Stimulated activated CD4-positive, alpha-beta T cell treated with anti-CD3 and anti-CD28 coated beads, Interleukin-4, amount 100 ng/mL, for 24 hours (primary cell): ENCODE data around the gene SMIM3.
"Not testable (repeated sequence)": the region's sequence is repeated elsewhere in the genome, so short reads cannot be mapped to it uniquely, and the experiment has no call there.

ENCODE experiments used
- DNase-seq: peaks from one replicate; pipeline ENCODE4 v3.0.0-alpha.2; 2020

The SMIM3 gene

DNA sequence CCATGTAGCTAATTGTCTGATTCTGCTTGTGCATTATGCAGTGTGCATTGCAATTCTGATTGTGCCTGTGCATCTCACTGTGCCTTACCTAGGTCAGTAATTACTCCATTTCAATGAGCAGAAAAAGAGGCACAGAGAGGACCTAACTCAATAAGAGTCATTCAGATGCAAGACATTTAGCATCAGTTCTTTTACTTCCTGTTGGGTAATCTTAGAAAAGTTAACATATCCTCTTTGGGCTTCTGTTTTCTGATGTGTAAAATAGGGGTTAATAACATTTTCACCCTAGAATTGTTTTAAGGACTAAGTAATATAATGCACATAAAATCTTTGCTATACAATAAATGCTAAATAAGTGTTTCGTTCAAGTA, 12.8 kb upstream of the SMIM3 start:
- no peak for DNase-seq

GRCh38 chr5:150766251-150766650, 12.3 kb upstream of the SMIM3 start:
- DNase-seq, result no peak

DNA sequence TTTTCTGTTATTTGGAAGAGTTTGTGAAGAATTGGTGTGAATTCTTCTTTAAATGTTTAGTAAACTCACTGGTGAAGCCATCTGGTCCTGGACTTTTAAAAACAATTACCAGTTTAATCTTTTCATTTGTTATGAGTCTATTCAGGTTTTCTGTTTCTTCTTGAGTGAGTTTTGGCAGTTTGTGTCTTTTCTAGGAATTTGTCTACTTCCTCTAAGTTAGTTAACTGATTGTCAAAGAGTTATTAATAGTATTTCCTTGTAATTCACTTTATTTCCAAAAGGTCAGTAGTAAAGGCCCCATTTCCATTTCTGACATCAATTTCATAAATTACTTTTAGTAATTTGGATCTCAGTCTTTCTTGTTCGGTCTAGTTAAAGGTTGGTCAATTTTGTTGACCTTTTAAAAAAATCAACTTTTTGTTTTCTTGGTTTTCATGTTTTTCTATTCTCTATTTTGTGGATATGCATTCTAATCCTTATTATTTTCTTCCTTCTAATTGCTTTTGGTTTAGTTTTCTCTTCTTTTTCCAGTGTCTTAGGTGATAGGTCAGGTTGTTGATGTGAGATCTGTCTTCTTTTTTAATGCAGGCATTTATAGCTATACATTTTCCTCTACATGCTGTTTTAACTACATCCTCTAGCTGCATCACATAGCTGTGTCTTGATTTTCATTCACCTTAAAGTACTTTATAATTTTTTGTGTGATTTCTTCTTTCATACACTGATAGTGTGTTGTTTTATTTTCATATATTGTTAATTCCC, 7.3 kb upstream of the SMIM3 start:
- DNase-seq, result no peak

- DNase-seq, result no peak
These were observed 4.4 kb upstream of the SMIM3 start for GRCh38 chr5:150774145-150774544.

DNA sequence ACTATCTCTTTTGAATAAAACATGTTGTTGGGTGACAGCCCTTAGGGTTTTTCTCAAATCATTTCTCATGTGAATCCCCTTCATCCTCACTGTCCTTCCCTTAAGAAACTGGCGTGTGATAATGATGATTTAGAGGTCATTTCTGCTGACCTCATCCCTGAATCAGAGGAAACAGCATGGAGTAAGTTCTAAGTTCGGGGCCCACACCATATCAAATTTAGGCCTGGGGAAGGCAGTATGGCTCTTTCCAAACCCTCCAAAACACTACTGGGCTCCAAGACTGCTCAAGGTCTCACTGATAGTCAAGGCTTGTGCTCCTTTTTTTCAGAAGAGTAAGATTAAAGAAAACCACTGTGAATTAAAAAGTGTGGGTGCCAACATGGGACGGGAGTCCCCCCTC, 872 bp upstream of the SMIM3 start:
- no peak for DNase-seq

DNA sequence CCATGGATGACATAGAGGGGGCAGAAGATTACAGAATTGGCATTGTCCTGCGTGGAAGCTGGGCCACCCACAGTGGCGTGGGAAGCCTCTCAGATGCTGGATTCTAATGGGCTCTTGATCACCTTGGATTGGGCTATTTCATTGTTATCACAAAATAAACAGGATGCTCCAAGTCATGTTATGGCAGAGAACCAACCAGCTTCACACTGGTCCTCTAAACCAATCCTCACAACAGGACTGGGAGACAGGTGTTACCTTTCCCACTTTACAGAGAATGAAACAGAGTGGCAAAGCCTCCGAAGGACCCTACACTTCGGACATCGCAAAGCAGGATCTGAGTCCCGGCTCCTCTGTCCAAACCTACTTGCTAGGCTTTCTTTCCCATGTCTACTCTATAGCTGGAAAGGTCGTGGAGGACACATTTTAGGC, 455 bp upstream of the SMIM3 start:
- no peak for DNase-seq

GRCh38 chr5:150779397-150780186, 1.0 kb downstream of the SMIM3 start:
- DNase-seq, result no peak

GRCh38 chr5:150780187-150780692, 1.7 kb downstream of the SMIM3 start:
- DNase-seq, result no peak

- no peak for DNase-seq
These were observed 2.3 kb downstream of the SMIM3 start for GRCh38 chr5:150780816-150781221.

- no peak for DNase-seq
These were observed 3.4 kb downstream of the SMIM3 start for GRCh38 chr5:150781706-150782614.

- DNase-seq, result no peak
These were observed 4.3 kb downstream of the SMIM3 start for GRCh38 chr5:150782850-150783249.

GRCh38 chr5:150783422-150783928, 4.9 kb downstream of the SMIM3 start:
- peak; percentile 72 for DNase-seq

DNA sequence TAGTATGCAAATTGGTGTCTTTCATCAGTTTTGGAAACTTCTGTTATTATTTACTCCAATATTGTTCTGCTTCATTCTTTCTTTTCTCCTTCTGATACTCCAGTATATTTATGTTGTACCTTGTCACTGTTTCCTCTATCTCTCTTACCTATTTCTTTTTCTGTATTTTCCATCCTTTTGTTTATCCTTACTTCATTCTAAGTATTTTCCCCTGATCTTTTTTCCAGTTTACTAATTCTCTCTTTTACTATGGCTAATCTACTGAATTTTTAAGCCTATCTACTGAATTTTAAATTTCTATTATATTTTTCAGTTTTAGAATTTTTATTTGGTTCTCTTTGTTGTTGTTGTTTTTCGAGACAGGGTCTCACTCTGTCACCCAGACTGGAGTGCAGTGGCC, 7.4 kb downstream of the SMIM3 start:
- DNase-seq, result no peak

DNA sequence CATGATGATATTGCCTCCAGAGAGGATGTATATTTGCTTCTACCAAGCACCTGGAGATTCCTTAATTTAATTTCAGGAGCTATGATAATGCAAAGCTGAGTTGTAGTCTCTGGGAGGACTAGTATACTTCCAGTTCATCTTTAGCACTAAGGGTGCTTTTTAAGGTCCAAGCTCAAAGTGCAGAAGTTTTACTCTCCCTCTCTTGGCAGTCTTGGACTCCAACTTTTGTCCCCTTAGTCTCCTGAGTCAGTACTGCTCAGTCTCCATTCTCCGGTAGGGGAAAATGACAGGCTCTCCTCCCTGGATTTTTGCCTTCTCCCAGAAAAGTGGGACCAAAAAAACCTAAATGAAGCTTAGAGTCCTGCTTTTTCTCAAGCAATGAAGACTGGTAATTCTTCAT, 8.3 kb downstream of the SMIM3 start:
- DNase-seq, result no peak

- DNase-seq, result no peak
These were observed 9.1 kb downstream of the SMIM3 start for GRCh38 chr5:150787656-150788055.

GRCh38 chr5:150788977-150789376, 10.4 kb downstream of the SMIM3 start:
- no peak for DNase-seq

DNA sequence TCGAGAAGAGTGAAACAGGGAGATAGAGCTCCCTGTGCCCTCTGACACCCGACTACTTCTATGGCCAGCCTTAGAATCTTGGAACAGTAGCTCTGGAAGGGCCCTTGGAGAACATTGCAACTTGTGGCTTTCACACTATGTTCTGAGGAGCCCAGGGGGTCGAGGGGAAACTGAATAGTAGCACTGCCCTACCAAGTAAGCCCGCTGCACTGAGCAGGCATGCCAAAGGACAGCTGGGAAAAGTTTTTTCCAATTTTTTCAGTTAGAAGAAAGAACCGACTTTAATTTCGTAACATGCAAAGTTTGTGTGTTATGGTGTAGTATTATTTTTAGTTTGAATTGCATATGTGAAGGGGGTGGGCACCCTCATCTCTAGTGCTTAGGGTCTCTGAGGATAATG, 10.9 kb downstream of the SMIM3 start:
- no peak for DNase-seq

- peak; percentile 86 for DNase-seq
These were observed 11.5 kb downstream of the SMIM3 start for GRCh38 chr5:150789943-150790611.

- no peak for DNase-seq
These were observed 13.0 kb downstream of the SMIM3 start for GRCh38 chr5:150791536-150791935.

GRCh38 chr5:150793423-150793888, 14.9 kb downstream of the SMIM3 start:
- not testable (repeated sequence) for DNase-seq

- DNase-seq, result no peak
These were observed 16.4 kb downstream of the SMIM3 start for GRCh38 chr5:150794927-150795326.

DNA sequence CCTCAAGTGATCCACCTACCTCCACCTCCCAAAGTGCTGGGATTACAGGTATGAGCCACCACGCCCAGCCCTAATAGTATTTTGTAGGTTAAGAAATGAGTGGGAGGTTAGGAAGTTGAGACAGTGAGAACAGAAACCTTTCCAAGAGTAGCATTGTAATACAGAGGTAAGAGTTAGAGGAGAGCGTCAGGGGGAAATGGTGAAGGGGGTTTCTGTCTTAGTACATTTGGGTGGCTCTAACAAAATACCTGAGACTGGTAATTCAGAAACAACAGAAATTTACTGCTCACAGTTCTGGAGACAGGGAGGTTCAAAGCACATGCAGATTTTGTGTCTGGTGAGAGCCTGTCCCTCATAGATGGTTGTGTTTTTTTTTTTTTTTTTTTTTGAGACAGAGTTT, 18.8 kb downstream of the SMIM3 start:
- no peak for DNase-seq
